ENCODE data around the gene SDC4.

Gene SDC4

GRCh38 chr20:45283551-45284057 is 64.6 kb downstream of the SDC4 start:
- no peaks in the 10 kb centered on the region for H3K36me3 ChIP-seq (ENCODE audit: control insufficient read depth, insufficient read depth, low read length)
- no peak overlapping the region for H3K4me3 ChIP-seq (ENCODE audit: low read depth, low read length)
- H3K9ac ChIP-seq (ENCODE audit: low read depth, low read length) = no peak overlapping the region
- no peaks in the 10 kb centered on the region for H3K9me3 ChIP-seq (ENCODE audit: control insufficient read depth, insufficient read depth, low read length)
- H3K27me3 ChIP-seq (ENCODE audit: control insufficient read depth, insufficient read depth, low read length) = peaks cover 2% of the 10 kb centered on the region
- no peaks in the 10 kb centered on the region for H3K4me1 ChIP-seq (ENCODE audit: control insufficient read depth, insufficient read depth, low read length)

- Histone ChIP-seq H3K4me1 (ENCODE audit: control insufficient read depth, insufficient read depth, low read length) (no peaks in the 10 kb centered on the region), H3K9ac (ENCODE audit: low read depth, low read length) (no peak overlapping the region), H3K27me3 (ENCODE audit: control insufficient read depth, insufficient read depth, low read length) (peaks cover 2% of the 10 kb centered on the region), H3K36me3 (ENCODE audit: control insufficient read depth, insufficient read depth, low read length) (no peaks in the 10 kb centered on the region), H3K9me3 (ENCODE audit: control insufficient read depth, insufficient read depth, low read length) (no peaks in the 10 kb centered on the region), H3K4me3 (ENCODE audit: low read depth, low read length) (no peak overlapping the region)
Measured at GRCh38 chr20:45282700-45283550, 65.3 kb downstream of the SDC4 start.

GRCh38 chr20:45279992-45280391 is 68.2 kb downstream of the SDC4 start:
- Histone ChIP-seq H3K9me3 (ENCODE audit: control insufficient read depth, insufficient read depth, low read length) (no peaks in the 10 kb centered on the region), H3K4me3 (ENCODE audit: low read depth, low read length) (no peak overlapping the region), H3K9ac (ENCODE audit: low read depth, low read length) (no peak overlapping the region), H3K27me3 (ENCODE audit: control insufficient read depth, insufficient read depth, low read length) (no peaks in the 10 kb centered on the region), H3K36me3 (ENCODE audit: control insufficient read depth, insufficient read depth, low read length) (no peaks in the 10 kb centered on the region), H3K4me1 (ENCODE audit: control insufficient read depth, insufficient read depth, low read length) (no peaks in the 10 kb centered on the region)

- no peak overlapping the region for H3K4me3 ChIP-seq (ENCODE audit: low read depth, low read length)
- H3K36me3 ChIP-seq (ENCODE audit: control insufficient read depth, insufficient read depth, low read length) = no peaks in the 10 kb centered on the region
- H3K4me1 ChIP-seq (ENCODE audit: control insufficient read depth, insufficient read depth, low read length) = no peaks in the 10 kb centered on the region
- H3K9ac ChIP-seq (ENCODE audit: low read depth, low read length) = no peak overlapping the region
- no peaks in the 10 kb centered on the region for H3K9me3 ChIP-seq (ENCODE audit: control insufficient read depth, insufficient read depth, low read length)
- no peaks in the 10 kb centered on the region for H3K27me3 ChIP-seq (ENCODE audit: control insufficient read depth, insufficient read depth, low read length)
Measured at GRCh38 chr20:45275338-45275737, 72.9 kb downstream of the SDC4 start.
